ENCODE data around the gene IER2.
"Not testable (repeated sequence)": the region's sequence is repeated elsewhere in the genome, so short reads cannot be mapped to it uniquely, and the experiment has no call there.

Gene IER2

DNA sequence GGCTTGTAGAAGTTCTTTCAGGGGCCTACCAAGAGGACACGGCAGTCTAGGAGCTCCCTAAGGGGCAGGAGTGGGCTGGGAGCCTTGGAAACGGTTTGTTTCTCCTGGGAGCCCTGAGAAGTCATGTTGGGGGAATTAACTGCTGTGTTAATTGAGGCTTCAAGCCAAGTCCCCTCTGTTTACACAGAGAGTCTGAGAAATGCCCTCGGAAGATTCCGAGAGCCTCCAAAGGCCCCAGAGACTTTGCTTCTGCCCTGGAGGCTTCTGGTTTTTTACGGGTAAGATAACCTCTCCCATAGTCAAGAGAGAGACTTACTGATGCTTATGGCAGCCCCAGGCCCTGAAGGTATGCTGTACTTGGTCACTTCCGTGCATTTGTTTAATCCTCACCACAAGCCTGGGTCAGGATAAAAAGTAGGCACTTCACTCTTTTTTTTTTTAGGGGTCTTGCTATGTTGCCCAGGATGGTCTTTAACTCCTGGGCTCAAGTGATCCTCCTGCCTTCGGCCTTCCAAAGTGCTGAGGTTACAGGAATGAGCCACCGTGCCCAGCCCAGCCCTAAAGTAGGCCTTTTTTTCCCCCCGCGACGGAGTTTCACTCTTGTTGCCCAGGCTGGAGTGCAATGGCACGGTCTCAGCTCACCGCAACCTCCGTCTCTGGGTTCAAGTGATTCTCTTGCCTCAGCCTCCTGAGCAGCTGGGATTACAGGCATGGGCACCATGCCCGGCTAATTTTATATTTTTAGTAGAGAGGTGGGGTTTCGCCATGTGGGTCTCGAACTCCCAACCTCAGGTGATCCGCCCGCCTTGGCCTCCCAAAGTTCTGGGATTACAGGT is 15.2 kb downstream of the IER2 start:
- DNase-seq, result no peak

DNA sequence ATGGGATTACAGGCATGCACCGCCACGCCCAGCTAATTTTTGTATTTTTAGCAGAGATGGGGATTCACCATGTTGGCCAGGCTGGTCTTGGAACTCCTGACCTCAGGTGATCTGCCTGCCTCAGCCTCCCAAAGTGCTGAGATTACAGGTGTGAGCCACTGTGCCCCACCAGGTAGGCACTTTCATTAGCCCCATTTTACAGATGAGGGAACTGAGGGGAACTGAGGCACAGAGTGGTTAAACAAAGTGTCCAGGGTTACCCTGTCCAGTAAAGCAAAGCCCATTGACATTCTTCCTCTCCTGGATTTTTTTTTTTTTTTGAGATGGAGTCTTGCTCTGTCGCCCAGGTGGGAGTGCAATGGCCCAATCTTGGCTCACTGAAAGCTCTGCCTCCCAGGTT is 15.9 kb downstream of the IER2 start:
- not testable (repeated sequence) for DNase-seq

DNA sequence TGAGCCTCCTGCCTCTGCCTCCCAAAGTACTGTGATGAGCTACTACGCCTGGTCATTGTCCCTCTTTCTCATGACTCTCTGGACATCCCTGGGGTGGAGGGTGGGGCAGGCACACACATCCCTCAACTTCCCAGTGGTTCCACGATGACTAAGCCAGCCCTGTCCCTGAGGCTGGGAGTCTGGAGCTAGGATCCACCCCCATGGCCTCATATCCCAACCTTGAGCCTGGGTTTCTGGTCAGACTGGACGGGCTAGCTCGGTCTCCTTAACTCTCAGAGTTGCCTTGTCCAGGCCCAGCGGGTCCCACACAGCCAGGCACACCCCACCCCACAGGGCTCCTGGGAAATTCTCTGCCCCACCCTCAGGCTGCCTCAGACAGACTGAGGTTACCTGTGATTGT is 19.6 kb downstream of the IER2 start:
- DNase-seq, result no peak

DNA sequence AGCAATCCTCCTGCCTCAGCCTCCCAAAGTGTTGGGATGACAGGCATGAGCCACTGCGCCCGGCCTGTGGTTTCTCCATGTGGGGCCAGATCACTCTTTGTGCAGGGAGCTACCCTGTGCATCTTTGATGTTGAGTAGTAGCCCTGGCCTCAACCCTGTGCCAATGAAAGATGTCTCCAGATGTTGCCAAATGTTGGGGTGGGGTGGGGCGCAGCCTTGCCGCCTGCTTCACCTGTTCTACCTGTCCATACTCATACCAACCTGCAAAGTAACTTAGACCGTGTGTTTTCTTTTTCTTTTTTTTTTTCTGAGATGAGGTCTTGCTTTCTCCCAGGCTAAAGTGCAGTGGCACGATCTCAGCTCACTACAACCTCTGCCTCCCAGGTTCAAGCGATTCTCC is 20.9 kb downstream of the IER2 start:
- no peak for DNase-seq

DNA sequence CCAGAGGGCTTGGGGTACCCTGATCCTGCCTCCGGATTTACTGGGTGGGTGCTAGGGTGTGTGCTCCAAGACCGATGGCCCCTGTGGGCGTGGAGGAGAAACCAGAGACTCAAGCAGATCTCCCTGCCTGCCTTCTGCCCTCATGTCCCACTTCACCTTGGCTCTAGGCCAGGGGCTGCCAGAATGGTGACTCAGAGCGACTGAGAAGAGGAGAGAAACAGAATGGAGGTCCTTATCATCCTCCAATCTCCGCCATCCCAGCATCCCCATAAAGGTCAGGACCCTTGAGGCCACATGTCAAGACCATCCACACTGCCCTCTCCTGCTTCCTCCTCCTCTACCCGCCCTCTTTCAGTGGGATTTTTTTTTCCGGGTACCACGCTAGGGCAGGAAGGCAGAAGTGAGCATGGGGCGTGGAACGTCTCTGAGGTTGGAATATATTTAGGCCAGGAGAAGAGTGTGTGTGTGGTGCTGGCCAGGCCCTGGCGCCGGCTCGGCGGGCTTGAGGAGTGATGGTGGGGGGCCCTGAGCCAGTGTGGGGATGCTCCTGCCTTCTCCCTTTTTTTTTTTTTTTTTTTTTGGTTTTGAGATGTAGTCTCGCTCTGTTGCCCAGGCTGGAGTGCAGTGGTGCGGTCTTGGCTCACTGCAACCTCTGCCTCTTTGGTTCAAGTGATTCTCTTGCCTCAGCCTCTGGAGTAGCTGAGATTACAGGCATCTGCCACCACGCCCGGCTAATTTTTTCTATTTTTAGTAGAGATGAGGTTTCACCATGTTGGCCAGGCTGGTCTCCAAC is 22.3 kb downstream of the IER2 start:
- DNase-seq, result peak; percentile 11

DNA sequence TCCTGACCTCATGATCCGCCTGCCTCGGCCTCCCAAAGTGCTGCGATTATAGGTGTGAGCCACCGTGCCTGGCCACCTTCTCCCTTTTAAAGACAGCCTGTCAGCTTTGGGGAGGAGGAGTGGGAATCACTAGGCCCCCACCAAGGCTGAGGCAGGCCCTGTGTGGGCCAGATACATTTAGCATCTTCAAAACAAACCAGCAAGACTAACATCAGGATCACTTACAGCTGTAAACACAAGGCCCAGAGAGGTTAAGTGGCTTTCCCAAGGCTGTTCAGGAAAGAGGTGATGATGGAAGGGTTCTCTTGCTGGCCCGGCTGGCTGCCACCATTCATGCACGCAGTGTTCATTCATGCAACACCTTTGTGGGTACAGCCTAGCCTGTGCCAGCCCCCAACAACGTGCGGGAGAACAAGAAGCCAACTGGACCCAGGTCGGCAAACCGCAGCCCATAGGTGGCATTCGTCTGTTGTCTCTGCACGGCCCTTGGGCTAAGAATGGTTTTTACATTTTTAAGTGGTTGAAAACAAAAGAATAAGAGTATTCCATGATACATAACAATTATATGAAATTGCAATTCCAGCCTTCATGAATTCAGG is 23.0 kb downstream of the IER2 start:
- DNase-seq, result no peak

DNA sequence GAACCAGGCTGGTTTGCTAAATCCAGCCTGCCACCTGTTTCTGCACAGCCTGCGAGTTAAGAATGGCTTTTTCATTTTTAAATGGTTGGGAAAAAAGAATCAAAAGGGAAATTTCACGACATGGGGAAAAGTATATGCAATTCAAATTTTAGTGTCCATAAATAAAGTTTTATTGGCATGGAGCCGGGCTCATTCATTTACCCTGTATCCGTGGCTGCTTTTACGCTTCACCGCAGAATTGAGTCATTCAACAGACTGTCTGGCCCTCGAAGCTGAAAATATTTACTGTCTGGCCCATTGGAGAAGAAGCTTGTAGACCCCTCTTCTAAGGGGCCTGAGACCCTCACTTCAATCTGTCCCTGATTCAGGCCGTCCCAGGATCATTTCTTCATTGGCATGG is 26.1 kb downstream of the IER2 start:
- DNase-seq, result no peak

DNA sequence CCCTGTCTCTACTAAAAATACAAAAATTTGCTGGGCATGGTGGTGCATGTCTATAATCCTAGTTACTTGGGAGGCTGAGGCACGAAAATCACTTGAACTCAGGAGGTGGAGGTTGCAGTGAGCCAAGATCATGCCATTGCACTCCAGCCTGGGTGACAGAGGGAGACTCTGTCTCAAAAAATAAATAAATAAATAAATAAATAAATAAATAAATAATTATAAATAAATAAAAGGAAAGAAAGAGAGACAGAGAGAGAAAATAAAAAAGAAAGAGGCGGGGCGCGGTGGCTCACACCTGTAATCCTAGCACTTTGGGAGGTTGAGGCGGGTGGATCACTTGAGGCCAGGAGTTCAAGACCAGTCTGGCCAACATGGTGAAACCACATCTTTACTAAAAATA is 27.4 kb downstream of the IER2 start:
- not testable (repeated sequence) for DNase-seq

DNA sequence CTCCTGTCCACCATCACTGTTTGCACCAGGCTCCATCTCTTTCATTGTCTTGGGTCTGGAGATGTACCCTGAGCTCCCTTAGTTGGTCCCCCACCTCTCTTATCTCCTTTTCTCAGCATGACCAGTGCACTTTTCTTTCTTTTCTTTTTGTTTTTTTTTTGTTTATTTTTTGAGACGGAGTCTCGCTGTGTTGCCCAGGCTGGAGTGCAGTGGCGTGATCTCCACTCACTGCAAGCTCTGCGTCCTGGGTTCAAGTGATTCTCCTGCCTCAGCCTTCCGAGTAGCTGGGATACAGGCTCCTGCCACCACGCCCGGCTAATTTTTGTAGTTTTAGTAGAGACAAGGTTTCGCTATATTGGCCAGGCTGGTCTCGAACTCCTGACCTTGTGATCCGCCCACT is 28.1 kb downstream of the IER2 start:
- not testable (repeated sequence) for DNase-seq

DNA sequence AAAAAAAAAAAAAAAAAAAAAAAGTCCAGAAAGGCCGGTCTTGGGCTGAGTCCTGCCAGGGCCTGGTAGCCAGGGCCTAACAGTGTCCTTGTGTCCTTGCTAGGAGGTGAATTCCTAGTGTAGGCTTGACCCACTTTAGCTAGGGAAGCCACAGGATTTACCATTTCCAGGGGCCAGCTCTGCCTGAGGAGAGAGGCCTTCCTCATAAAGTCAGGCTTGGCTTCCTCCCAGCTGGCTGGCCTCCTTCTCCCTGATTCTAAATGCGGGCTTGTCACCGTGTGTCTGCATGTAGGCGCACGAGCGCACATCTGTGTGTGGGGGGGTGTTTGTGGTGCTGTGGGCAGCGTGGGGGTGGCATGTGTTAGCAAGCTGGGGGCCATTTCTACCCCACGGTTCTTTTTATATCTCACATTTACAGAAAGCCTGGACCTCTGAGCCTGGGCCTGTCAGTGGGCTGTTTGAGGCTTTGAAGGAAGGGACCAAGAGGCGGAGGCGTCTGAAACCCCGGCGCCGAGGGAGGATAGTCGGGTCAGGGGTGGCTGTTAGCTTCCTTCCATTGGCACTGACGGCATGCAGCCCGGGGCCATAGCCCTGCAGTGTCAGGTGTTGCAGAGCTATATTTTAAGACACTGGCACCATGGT is 31.7 kb downstream of the IER2 start:
- peak; percentile 48 for DNase-seq

DNA sequence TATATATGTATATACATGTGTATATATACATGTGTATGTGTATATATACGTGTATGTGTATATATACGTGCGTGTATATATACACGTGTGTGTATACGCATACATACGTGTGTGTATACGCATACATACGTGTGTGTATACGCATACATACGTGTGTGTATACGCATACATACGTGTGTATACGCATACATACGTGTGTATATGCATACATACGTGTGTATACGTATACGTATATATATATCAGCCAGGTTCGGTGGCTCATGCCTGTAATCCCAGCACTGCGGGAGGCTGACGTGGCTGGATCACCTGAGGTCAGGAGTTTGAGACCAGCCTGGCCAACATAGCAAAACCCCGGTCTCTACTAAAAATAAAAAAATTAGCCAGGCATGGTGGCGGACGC is 34.7 kb downstream of the IER2 start:
- DNase-seq, result not testable (repeated sequence)

DNA sequence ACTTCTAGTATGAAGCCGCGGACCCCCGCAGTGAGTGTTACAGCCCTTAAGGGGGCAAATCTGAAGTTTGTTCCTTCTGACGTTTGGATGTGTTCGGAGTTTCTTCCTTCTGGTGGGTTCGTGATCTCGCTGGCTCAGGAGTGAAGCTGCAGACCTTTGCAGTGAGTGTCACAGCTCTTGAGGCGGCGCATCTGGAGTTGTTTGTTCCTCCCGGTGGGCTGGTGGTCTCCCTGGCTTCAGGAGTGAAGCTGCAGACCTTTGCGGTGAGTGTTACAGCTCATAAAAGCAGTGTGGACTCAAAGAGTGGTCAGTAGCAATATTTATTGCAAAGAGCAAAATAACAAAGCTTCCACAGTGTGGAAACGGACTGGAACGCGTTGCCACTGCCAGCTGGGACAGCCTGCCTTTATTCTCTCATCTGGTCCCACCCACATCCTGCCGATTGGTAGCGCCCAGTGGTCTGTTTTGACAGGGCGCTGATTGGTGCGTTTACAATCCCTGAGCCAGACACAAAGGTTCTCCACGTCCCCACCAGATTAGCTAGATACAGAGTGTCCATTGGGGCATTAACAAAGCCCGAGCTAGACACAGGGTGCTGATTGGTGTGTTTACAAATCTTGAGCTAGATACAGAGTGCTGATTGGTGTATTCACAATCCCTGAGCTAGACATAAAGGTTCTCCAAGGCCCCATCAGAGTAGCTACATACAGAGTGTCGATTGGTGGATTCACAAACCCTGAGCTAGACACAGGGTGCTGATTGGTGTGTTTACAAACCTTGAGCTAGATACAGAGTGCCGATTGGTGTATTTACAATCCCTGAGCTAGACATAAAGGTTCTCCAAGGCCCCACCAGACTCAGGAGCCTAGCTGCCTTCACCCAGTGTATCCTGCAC is 35.8 kb downstream of the IER2 start:
- DNase-seq, result not testable (repeated sequence)

DNA sequence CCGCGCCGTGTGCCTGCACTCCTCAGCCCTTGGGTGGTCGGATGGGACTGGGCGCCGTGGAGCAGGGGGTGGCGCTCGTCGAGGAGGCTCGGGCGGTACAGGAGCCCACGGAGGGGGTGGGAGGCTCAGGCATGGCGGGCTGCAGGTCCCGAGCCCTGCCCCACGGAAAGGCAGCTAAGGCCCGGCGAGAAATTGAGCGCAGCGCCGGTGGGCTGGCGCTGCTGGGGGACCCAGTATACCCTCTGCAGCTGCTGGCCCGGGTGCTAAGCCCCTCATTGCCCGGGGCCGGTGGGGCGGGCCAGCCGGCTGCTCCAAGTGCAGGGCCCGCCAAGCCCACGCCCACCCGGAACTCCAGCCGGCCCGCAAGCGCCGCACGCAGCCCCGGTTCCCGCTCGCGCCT is 36.5 kb downstream of the IER2 start:
- not testable (repeated sequence) for DNase-seq

DNA sequence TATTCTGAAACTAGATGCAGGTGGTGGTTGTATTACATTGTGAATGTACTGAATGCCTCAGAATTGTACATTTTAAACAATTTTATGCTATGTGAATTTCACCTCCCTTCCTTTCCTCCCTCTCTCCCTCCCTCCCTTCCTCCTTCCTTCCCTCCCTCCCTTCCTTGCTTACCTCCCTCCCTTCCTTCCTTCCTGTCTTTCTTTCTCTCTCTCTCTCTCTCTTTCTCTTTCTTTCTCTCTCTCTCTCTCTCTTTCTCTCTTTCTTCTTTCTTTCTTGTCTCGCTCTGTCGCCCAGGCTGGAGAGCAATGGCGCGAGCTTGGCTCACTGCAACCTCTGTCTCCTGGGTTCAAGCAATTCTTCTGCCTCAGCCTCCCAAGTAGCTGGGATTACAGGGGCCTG is 37.2 kb downstream of the IER2 start:
- DNase-seq, result no peak

DNA sequence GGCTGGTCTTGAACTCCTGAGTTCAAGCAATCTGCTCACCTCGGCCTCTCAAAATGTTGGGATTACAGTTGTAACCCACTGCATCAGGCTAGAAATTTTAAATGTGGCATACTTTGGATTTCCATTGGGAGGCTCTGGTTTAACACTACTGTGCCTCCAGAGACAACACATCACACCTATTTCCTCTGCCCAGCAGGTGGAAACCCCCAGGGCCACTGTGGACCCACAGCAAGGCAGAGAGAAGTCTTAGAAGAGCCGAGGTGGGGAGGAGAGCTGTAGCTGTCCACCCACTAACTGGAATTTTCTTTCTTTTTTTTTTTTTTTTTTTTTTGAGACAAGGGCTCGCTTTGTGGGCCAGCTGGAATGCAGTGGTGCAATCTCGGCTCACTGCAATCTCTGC is 39.4 kb downstream of the IER2 start:
- DNase-seq, result no peak

DNA sequence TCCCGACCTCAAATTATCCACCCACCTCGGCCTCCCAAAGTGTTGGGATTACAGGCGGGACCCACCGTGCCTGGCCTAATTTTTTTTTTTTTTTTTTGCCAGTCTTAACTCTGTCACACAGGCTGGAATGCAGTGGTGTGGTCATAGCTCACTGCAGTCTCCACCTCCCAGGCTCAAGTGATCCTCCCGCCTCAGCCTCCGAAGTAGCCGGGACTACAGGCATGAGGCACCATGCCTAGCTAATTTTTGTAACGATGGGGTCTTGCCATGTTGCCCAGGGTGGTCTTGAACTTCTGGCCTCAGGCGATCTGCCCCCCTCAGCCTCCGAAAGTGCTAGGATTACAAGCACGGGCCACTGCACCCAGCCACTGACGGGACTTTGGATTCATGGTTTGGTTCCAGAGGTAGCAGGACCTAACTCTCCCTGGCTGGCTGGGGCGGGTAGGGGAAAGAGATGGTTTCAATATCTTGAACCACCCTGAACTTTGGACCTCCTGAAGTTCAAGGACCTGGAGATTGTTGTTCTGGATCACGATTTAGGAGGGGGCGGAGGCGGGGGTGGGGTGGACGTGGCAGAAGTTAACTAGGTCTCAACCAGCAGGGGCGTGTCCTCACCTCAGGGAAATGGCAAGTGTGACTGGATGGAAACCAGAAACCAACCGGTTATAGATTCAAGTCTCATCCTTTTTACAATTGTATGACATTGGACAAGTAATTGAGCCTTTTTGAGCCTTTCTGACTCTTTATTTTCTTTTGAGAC is 40.8 kb downstream of the IER2 start:
- DNase-seq, result no peak

DNA sequence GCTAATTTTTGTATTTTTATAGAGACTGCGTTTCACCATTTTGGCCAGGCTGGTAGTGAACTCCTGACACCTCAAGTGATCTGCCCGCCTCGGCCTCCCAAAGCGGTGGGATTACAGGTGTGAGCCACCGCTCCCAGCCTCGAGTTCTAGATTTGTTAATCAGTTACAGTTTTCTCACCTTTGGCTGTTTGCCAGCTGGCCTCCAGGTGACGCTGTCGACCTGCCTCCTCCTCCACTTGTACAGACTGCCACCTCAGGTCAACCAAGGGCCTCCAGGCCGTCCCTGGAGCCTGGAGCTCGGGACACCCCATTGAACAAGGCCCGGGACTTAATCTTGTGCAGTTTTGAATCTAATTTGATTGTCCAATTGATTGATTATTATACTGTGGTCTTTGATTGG is 45.5 kb downstream of the IER2 start:
- DNase-seq, result no peak

DNA sequence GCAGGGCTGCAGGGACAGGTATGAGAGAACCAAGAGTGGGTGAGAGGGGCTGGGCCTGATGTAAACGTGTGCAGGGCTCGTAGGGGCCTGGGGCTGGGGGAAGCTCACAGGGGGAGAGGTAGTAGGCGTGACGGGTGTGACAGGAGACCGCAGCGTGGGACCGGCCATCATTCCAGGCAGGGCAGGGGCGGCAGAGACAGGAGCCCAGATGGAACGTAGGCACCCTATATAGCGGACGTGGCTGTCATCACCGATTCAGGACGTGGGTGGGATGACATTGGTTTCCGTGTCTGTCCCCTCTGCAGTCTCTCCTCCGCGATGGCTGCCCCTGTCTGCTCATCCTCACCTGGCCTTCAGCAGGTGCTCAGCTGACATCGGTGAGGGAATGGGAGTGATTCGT is 48.4 kb downstream of the IER2 start:
- DNase-seq, result no peak

DNA sequence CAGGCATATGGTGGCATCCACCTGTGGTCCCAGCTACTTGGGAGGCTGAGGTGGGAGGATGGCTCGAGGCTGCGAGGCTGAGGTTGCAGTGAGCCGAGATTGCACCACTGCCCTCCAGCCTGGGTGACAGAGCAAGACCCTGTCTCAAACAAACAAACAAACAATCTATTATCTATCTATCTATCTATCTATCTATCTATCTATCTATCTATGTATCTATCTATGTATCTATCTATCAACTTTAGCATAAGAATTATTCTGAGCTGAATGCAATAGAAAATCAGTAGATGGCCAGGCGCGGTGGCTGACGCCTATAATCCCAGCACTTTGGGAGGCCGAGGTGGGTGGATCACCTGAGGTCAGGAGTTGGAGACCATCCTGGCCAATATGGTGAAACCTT is 51.9 kb downstream of the IER2 start:
- not testable (repeated sequence) for DNase-seq
